GM19239 (cell line): ENCODE results near the gene CHFR.

Experiments used
- DNase-seq: peaks from one replicate; pipeline ENCODE4 v3.0.0; 2011; ENCODE audit warnings: low spot score; ENCODE audit not compliant: insufficient read length
- FAIRE-seq: peaks from 2 replicates; lab custom pipeline; 2011; peaks lifted over from hg19 to GRCh38; lab: Jason Lieb, UNC

CHFR gene

DNA sequence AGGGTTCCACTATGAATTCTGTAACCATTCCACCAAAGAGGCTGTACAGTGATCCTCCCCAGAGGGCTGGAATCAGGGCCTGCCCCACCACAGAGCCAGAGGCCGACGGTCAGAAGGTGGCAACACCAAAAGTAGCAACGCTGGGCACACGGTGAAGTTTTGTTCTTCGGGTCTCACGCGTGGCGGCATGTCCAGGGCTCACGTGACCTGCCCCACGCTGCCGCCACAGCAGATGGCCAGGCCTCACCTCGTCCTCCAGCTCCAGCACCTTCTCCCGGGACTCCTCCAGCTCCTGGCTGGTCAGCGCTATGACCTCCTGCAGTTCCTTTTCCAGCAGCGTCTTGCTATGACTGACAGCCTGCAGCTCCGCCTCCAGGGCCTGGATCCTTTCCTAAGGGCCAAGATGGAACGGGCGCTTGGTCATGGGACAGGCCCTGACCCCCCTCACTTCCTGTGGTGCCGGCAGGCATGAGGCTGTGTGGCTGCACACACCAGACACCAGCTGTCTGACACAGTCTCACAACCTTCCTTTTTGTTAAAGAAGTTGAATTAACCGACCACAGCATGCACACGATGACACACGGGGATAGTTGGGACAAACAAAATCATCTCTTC, 103.4 kb downstream of the CHFR start:
- FAIRE-seq (no peak), DNase-seq (no peak)
